ENCODE measurements around the gene CCR6.
"Not testable (repeated sequence)": the region's sequence is repeated elsewhere in the genome, so short reads cannot be mapped to it uniquely, and the experiment has no call there.

Gene CCR6

DNA sequence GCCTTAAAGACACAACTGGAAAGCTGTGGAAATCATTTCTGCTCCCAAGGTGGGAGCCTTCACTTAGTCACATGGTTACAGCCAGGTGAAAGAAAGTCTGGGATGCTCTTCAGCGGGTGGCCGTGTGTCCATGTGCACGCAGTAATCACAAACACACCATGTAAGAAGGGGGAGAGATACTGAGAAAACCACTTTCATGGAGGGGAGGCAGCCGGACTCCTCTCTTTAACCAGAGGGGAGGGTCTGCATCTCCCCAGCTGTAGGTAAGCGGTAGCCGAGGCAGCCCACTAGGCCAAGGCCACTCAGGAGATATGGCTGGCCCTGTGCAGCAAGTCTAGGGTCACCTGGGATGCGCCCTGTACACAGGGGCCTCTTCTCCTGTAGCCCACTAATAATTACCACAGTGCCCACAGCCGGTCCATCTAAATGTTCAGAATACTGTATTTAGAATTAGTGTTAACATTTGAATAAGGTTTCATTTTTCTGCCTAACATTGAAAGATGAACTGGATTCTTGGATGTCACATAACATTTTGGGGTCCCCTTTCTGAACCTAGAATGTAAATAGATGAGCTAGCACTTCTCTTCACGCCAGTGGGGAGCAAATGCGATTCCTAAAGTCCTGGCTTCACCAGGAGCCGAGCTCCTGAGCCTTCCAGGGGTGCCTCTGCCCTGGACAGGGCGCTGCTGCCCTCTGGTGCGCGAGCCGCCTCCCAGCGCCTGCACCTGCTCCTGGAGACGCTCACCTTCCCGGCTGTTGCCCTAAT is 19.0 kb downstream of the CCR6 start:
- in situ Hi-C loops (cut with HindIII; ENCODE audit: low sequenced_read_pairs) = no loop called here

DNA sequence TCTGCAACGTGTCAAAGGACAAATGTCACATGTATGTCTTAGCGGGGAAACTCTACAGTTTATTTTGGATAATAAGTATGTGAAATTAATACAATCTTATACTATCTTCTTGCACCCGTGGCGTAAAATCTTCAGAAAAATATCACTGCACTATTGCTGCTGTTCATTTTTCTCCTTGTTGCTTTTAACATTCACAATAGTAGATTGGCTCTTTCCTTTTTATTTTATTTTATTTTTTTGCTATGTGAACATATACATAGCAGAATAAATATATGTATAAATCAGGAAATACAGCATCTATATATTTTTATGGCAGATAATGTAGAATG is 19.5 kb downstream of the CCR6 start:
- in situ Hi-C loops (cut with HindIII; ENCODE audit: low sequenced_read_pairs) = no loop called here

DNA sequence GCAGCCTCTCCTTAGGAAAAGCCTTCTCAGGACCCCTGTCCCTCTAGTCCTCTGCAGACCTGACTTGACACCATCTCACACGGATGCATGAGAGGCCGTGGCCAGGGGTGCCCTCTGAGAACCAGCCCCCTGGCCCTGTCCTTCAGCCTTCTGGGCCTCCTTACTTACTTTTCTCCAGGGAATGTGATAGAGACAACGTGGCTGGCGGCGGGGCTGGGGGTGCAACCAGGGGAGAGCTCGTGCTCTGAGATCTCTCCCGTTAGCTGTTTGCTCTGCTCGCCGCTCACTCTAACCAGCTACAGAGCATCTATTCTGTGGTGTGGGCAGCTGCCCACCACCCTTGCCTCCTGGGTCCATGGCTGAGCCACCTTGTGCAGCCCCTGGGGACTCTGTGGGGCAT is 20.1 kb downstream of the CCR6 start:
- in situ Hi-C loops (cut with HindIII; ENCODE audit: low sequenced_read_pairs) = no loop called here

DNA sequence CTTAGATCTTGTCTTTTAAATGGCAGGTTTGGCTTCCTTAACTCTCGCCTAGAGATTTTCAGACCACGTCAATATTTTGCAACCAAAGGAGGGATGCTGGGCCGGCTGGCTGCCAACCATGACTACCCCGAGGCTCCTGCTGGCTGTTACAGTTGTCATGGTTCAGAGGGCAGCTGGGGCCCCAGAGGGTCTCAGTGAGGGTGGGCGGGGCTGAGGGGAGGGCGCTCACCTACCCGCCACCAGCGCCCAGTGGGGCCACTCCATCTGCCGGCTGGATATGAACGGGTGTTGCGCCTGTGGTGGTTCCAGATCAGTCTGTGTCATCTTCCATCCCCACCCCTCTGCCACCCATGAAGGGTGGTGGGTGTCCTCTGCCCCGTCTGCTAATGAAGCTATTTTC is 22.6 kb downstream of the CCR6 start:
- in situ Hi-C loops (cut with HindIII; ENCODE audit: low sequenced_read_pairs) = no loop called here

DNA sequence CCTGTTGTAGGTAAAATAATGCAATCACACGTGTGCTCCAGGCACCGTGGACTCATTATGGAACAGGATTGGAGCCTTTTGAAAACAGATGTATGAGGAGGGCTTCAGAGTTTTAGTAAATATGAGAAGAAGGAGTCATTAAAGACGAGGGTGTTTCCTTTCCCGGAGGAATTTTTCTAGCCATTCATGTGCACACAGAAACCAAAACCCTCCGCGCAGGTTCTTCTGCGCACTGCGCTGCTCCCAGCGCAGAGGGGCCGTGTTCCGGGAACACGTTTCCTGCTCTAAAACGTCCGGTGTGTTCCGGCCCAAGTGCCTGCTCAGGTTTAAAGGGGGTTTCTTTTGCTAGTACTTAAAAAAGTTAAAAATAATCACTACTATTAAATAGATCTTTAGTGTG is 23.2 kb downstream of the CCR6 start:
- in situ Hi-C loops (cut with HindIII; ENCODE audit: low sequenced_read_pairs) = no loop called here

DNA sequence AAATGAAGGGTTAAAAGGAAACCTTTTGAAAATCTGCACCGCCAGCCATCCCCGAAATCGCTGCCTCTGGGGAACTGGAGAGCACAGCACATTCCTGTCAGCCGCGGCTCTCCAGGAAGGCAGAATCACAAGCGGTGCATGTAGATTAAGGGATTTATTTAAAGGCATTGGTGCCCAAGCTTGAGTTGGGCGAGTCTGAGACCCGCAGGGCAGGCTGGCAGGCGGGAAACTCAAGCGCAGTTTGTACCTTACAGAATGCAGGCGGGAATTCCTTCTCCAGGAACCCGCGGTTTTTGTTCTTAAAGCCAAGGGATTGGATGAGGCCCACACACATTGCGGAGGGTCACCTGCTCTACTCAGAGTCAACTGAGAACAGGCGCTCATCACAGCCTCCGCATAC is 24.1 kb downstream of the CCR6 start:
- in situ Hi-C loops (cut with HindIII; ENCODE audit: low sequenced_read_pairs) = no loop called here

DNA sequence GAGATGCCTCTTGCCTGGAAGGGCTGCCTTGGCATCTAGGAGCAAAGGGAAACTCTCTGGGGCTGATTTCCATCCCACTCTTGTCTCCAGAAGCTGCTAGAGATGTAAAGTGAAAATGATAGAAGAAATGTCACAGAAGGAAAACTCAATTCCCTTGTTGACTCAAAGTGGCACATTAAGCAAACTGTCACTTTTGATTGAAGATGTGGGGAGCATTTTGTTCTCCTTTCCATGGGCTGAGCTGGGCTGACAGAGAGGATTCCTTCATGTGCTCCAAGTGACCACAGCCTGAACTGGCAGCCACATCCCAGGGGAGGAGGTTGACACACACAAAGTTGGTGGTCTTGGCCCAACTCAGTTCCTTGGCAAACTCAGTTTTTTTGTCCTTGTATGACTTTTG is 25.1 kb downstream of the CCR6 start:
- in situ Hi-C loops (cut with HindIII; ENCODE audit: low sequenced_read_pairs) = no loop called here

DNA sequence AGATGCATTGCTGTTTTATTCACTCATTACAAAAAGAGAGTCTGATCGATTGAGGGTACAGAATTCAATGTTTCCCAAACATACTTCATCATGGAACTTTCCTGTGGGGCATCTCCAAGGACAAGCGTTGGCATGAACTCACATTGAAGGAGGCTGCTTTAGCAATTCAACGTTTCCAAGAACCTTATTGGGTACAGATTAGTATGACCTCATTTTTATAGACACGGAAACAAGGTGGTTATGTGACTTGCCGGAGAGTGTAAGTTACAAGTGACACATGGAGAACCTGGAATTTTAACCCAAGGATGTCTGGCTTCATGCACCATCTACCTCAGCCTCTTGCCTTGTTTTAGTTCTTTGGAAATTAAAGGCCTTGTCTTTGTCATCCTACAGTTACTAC is 26.1 kb downstream of the CCR6 start:
- in situ Hi-C loops (cut with HindIII; ENCODE audit: low sequenced_read_pairs) = no loop called here

DNA sequence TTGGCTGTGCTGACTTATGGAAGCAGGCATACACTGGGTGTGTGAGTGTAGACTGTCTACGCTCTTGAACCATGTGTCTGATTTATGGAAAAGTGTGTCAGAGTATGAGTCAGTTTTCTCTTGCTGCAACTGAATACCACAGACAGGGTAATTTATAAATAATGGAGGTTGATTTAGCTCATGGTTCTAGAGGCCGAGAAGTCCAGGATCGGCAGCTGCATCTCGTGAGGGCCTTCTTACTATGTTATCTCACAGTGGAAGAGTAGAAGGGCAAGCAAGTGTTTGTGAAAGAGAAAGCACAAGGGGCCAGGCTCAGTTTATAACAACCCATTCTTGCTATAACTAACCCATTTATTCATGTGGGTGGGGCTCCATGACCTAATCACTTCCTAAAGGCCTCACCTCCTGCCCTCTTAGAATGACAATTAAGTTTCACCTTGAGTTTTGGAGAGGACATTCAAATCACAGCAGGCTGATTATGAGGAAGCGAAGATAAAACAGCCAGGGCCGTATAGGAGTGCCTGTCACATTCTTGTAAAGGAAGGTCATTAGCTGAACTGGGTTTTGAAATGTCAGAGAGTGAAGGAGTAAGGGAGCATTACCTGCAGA is 28.1 kb downstream of the CCR6 start:
- in situ Hi-C loops (cut with HindIII; ENCODE audit: low sequenced_read_pairs) = no loop called here

DNA sequence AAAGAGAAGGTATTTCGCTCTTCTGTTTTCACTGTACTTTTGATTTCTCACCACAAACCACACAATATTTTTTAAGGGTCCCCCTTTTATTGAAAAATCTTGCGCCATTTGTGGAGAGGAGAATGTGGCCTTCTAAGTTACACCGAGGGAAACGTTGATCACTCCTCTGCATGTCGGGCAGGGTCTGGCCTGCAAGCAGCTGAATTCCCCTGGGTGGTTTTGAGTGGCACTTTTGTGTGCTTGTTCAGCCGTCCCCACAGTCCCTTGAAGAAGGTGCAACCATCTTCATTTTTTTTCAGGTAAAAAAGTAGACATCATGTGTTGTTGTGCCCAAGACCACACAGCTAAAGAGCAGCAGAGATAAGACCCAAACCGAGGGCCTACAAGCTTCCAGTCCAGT is 28.8 kb downstream of the CCR6 start:
- in situ Hi-C loops (cut with HindIII; ENCODE audit: low sequenced_read_pairs) = no loop called here

DNA sequence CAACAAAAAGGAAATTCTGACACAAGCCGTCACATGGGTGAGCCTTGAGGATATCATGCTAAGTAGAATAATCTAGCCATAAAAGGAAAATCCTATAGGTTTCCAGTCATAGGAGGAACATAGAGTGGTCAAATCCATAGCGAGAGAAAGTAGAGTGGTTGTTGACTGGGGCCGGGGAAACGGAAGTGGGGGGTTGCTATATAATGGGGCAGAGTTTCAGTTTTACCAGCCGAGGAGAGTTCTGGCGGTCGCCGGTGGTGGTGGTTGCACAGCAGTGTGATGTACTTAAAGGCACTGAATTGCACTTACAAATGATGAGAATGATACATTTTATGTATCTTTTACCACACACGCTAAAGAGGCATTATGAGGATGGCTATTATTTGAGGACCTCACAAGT is 30.0 kb downstream of the CCR6 start:
- in situ Hi-C loops (cut with HindIII; ENCODE audit: low sequenced_read_pairs) = no loop called here

DNA sequence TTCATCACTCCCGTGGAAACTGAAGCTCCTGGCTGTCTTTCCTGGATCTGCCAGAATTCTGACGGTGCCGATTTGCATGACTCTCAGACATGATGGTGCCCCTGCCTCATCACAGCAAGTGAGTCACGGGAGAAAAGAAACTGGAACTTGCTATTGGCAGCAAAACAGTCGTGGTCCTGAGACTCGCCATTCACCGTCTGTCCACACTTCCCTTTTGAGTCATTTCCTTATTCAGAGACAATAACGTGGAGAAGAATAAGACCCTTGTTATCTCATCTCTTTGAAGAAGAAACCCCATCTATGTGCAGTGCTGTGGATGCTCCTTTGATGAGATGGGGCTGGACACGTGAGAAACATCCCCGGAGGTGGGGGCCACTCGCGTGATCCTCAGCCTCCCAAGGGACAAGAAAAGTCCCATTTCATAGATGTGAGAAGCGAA is 30.6 kb downstream of the CCR6 start:
- in situ Hi-C loops (cut with HindIII; ENCODE audit: low sequenced_read_pairs) = no loop called here

DNA sequence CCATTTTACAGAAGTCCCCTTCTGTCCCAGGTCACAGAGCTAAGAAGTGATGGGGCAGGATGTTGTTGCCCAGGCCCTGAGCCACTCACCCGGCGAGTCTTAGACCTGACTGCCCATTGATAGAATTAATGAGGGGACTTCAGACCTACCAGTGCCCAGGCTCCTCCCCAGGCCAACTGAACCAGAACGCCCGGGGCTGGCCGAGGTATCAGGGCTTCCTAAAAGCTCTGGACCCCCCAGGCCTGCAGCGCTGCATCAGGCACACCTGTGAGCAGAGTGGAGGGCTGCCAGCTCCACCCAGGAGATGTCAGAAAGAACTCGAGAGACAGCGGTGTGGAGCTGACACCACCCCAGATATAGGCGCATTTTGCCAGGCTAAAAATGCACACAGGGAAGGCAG is 31.4 kb downstream of the CCR6 start:
- in situ Hi-C loops (cut with HindIII; ENCODE audit: low sequenced_read_pairs) = no loop called here

DNA sequence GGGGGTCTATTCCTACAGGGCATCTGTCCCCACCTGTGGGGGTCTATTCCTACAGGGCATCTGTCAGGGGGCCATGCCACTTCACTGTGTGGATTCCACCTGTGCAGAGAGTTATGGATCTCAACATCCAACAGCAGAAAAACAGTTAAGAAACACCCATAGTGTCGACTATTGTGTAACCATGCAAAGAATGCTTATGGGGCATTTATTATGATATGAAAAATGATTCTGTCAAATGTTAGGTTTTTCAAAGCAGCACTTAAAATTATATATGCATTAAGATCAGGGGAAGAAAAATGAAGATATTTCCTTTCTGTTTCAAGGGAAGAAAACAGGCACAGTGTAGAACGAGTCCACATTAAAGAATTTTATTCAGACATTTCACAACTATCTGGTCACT is 32.0 kb downstream of the CCR6 start:
- in situ Hi-C loops (cut with HindIII; ENCODE audit: low sequenced_read_pairs) = no loop called here

DNA sequence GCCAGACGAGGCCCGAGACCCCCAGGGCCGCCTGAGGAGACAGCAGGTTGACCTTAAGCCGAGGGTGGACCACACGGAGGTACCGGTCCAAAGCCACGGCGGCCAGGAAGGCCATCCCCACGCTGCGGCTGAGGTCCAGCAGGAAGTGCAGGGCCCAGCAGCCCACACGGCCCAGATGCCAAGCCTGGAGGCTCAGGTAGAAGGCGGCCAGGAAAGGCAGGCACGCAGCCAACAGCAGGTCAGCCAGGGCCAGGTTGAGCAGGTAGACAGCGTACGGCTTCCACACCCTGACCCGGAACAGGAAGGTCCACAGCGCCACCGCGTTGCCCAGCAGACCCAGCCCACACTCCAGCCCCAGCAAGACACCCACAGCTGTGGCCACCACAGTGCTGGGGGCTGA is 34.5 kb downstream of the CCR6 start:
- in situ Hi-C loops (cut with HindIII; ENCODE audit: low sequenced_read_pairs) = no loop called here

DNA sequence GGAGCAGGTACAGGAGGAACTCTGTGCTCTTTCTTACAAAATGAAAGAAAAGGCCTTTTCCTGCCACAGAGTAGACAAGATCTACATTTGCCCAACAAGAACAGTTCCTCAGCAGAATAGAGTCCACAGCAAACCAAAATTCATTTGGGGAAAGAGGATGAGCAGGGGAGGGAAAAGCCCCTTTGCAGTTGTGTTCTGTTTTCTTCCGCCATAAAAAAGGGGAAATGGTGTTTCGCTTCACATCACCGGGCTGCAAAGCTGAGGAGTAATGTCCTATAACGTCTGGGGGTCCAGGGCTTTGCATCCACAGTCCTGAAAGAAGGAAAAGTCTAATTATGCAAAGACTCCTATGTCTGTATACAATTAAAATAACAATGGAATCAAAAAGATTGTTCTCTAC is 35.0 kb downstream of the CCR6 start, which contains the start of gene GPR31:
TSS of gene GPR31 (minus strand) at position 118 of the 400 bp plus-strand sequence. CDS start 149 bp downstream, outside the sequence.
- in situ Hi-C loops (cut with HindIII; ENCODE audit: low sequenced_read_pairs) = no loop called here

DNA sequence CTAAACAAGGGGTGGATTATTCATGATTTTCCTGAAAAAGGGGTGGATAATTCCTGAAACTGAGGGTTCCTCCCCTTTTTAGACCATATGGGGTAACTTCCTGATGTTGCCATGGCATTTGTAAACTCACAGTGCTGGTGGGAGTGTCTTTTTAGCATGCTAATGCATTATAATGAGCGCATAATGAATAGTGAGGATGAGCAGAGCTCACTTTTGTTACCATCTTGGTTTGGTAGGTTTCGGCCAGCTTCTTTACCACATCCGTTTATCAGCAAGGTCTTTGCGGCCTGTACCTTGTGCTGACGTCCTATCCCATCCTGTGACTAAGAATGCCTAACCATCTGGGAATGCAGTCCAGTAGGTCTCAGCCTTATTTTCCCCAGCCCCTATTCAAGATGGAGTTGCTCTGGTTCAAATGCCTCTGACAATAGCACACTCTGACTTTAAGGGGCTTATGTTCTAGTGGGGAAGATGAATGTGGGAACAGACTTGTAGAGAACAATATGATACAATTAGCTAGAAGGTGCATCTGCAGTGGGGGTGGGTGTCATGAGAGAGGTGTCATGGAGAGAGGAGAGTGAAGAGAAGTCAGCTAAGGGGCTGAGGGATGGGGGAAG is 39.1 kb downstream of the CCR6 start:
- in situ Hi-C loops (cut with HindIII; ENCODE audit: low sequenced_read_pairs) = no loop called here

DNA sequence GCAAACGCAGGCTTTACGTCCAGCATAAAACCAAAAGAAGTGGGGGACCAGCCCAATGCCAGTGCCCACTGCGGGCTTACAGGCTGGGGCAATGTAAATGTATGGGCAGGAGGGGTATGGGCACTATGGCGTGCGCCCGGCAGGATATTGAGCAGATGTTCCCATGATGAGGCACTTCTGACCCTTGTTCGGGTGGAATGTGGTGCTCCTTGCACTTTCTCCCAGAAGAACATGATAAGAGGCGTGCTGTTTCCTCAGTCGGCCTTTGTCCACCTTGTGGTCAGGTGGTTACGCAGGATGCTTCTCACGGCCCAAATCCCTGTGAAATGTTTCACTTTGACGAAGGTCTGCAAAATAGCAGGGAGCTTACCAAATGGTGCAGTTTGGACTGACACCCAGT is 39.7 kb downstream of the CCR6 start:
- in situ Hi-C loops (cut with HindIII; ENCODE audit: low sequenced_read_pairs) = no loop called here

DNA sequence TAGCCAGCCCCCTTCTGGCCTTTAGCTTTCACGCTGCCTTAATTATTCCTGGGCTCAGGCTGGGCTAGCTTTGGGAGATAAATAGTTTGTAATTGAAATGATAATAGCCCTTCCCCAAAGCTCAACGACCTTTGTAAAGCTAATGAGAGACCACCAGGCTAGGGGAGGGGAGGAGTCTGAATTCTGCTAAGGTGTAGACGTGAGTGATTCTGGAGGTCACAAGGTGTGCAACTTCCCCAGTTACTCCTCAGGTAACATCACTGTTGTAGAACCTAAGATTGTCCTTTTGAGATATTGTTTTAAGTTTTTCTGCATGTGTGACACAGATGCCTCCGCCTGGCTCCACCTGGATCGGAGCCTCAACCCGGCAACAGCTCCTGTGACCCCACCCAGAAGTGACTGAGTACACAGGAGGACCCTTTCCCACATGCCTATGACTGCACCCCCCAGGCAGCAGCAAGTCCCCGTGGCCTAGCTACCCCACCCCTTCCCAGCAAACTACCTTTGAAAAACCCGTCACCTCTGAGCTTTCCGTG is 40.6 kb downstream of the CCR6 start:
- in situ Hi-C loops (cut with HindIII; ENCODE audit: low sequenced_read_pairs) = no loop called here

DNA sequence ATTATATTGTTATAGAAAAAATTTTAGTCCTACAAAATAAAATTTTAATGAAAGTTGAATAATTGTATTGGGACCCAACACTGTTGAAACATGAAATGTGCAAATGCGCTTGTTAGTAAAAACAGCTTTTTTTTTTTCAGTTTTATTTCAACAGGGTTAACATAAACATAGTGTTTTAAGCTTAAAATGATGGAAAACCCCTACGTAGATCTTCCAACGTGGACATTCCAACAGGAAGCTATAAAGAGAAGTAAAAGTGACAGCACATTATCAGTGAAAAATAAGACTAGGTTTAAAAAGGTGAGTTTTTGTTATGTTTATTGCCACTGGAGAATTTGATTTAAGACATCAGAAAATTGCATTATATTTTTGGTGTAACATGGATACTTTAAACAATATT is 41.4 kb downstream of the CCR6 start:
- in situ Hi-C loops (cut with HindIII; ENCODE audit: low sequenced_read_pairs) = no loop called here

DNA sequence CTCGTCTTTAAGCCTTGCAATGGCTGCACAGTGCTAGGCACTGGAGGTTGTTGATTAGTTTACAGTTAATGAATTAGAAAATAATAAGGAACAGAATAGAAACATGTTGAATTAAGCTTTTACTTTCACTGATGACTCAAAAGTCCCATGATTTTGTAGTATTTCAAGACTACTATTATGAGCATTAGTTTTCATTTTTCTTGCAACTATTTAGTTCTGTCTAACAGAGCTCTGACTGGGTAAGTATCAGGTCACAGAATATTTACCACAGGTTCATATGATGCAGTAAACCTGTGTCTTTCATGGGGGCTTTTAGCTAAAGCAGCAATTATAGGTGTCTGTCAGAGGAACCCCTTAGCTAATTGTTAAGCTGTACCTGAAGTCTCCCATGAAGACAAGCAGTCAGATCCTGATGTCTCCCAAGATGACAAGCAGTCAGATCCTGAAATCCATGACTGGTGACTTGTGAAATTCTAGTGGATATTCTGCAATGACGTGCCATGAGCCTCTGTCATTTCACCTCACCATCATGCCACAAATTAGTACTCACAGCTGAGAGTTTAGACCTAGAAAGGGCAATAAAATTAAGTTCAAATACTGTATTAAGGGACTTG is 43.1 kb downstream of the CCR6 start:
- in situ Hi-C loops (cut with HindIII; ENCODE audit: low sequenced_read_pairs) = no loop called here

DNA sequence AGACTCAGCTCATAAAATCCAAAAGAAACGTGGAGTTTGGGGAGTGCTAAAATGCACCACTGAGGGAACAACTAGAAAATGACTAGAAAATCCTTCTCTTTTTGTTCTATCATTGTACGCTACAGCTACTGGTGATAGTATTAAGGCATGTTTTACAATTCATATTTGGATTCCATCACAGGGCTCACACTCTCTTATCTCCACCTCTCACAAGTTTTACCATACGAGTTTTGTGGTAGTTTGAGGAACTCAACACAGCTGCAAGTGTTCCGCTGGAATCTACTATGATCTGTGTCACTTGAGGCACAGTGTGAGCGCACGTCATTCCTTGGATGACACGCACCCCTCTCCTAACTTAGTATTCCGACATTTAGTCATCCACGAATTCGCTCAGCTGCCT is 44.8 kb downstream of the CCR6 start:
- in situ Hi-C loops (cut with HindIII; ENCODE audit: low sequenced_read_pairs) = not testable (repeated sequence)

All from DLD1 (cell line).